CD4-positive, alpha-beta T cell treated with Interleukin-2 at 100 ng/mL for 4 hours (primary cell): ENCODE results near the gene WDR48.
A peak's percentile ranks its signal among the peaks of the same experiment; 100 is the strongest.

Experiments
- DNase-seq: peaks from one replicate; pipeline ENCODE4 v3.0.0-alpha.2; 2020; ENCODE audit warnings: low spot score

Gene WDR48

DNA sequence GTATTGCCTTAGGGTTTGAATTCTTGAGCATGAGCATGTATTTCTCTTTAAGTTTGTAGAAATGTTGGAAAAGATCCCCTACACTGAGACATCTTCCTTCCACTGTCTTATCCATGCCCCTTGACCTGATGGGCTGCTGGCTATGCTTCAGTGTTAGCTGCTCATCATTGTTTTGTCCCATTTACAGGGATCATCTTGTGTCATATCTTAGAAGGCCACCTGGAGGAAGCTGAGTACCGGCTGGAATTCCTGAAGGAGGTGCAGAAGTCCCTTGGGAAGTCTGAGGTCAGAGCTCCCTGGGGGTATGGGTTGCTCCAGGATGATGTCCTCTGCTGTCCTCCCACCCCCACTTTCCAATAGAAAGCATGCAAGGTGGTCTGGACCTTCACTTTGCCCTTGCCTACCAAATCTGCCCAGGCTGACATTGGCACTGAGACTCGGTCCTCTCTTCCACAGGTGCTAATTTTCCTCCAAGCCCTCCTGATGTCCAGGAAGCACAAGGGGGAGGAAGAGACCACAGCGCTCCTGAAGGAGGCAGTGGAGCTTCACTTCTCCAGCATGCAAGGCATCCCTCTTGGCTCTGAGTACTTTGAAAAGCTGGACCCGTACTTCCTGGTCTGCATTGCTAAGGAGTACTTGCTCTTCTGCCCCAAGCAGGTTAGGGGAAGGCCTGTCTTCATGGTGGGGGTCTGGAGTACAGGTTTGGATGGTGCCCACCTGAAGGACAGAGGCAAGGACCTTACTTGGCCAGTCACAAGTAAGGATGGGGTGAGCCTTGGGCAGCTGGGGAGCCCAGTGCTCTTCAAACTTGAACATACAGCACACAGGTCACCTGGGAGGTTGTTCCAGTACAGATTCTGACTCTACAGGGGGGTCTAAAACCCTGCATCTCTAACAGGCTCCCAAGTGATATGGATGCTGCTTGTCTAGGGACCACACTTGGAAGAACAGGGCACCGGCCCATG, 73.3 kb downstream of the WDR48 start:
- DNase-seq: no peak

DNA sequence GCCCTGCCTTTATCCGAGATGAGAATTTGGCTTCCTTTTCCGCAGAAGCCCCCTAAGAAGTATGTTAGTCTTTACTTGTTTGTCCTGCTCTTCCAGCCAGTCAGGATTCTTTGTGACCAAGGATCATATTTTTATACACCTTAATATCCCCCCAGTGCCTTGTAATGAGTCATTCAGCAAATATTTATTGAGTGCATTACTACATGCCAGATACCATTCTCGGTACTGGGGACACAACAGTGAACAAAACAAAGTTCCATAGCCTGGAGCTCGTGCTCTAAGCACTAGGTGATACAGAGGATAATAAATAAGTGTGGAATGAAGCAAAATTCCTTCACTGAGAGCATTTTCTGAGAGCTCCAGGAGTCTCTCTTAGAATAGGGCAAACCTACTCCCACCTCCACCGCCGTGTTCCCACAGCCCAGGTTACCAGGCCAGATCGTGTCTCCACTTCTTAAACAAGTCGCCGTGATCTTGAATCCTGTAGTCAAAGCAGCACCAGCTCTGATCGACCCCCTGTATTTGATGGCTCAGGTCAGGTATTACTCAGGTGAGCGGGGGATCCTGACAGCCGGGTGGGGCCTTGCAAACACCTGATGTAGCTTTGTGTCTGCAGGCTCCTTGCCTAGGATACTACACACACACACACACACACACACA, 74.2 kb downstream of the WDR48 start:
- no peak for DNase-seq

DNA sequence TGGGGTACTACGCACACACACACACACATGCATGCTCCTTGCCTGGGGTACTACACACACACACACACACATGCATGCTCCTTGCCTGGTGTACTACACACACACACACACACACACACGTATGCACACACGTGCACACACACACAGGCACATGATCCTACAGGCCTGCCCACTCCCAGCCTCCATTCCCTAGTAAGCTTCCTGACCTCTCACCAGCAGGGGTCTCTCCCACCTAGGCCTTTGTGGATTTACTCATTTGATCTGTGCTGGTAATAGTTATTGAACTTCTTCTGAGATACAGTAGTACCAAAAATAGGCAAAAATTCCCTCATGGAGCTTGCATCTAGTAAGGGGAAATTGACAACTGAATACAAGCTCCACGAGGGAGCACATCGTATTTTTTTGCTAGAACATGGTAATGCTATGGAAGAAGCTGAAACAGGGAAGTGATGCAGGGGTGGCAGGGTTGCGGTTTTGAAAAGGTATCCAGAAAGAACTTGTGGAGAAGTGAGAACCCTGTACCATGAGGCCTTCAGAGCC, 74.8 kb downstream of the WDR48 start:
- peak; percentile 52 for DNase-seq

DNA sequence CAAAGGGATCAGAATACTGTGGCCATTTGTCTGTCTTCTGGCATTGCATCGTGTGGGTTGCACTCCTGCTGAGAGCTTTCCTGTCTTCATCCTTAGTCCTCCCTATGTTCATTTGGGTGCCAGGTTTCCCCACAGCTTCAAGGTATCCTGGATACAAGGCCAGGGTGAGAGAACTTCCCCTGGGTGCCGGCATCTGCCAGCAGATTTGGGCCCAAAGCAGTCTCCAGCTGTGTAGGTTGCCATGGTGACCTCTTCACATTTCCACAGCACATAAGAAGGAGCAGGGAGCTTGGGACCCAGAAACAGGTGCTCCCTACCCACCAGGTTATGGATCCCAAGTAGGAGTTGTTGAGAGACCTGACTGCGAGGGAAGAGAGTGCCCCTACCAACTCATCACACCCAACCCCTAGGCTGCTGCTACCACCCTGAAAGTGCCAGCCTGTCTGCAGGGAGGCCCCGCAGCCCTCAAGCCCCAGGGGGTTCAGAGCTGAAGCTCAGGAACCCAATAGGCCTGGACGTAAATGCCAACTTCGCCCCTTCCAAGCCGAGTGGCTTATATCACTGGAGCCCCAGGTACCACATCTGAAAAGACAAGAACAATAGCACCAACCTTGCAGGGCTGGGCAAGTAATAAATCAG, 75.6 kb downstream of the WDR48 start:
- DNase-seq: no peak

DNA sequence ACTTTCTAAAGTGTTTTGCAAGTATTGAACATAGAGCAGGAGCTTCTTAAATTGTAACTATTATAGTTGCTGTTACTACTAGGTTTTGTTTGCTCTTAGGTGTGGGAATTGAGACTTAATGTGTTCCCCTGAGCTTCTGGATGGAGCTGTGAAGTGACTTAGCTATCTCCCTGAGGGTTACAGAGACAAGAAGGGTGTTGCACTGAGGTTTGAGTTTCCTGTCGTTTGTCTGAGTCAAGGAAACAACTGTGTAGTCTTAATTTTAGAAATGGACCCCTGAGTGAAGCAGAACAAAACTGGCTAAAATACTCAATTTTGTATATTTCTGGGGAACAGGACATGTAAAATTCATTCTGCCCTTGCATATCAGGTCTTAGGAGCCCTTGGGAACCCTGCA, 76.1 kb downstream of the WDR48 start:
- no peak for DNase-seq

DNA sequence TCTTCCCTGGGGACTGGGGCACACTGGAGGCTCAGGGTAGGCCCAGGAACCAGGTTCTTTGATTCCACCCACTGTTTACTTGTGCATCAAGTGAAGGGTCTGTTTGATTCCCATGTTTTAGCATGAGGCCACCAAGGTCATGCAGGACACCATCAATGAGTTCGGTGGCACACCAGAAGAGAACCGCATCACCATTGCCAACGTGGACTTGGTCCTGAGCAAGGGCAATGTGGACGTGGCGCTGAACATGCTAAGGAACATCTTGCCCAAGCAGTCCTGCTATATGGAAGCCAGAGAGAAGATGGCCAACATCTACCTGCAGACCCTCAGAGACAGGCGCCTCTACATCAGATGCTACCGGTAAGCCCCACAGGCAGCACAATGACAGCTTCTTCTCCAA, 77.1 kb downstream of the WDR48 start:
- DNase-seq: no peak

DNA sequence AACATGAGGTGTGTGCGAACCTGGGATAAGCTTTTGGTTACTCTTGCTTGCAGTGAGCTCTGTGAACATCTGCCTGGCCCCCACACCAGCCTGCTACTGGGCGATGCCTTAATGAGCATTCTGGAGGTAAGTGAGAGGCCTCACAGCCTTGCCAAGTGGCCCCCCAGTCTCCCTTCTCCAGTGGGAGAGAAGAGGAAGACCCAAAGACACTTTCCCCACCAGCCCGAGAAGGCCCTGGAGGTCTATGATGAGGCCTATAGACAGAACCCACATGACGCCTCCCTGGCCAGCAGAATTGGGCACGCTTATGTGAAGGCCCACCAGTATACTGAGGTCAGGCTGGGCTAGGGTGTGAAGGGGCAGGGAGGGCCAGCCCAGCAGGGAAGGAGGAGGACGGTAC, 78.2 kb downstream of the WDR48 start:
- no peak for DNase-seq

DNA sequence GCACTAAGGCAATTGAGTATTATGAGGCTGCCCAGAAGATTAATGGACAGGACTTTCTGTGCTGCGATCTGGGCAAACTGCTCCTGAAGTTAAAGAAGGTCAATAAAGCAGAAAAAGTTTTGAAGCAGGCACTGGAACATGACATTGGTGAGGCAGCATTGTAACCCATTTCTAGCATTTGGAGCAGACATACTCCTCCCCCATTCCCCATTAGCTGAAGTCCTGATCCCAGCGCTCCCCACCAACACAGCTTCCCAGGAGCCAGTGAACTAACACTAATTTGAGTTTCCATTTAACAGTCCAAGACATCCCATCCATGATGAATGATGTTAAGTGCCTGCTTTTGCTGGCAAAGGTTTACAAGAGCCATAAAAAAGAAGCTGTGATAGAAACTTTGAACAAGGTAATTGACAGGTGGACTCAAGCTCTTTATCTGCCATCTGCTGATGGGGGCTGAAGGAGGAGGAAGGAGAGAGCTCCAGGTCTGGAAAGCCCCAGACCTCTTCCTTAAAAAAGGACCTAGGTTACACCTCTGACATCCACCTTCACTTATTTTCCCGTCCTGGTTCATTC, 79.0 kb downstream of the WDR48 start:
- no peak for DNase-seq

DNA sequence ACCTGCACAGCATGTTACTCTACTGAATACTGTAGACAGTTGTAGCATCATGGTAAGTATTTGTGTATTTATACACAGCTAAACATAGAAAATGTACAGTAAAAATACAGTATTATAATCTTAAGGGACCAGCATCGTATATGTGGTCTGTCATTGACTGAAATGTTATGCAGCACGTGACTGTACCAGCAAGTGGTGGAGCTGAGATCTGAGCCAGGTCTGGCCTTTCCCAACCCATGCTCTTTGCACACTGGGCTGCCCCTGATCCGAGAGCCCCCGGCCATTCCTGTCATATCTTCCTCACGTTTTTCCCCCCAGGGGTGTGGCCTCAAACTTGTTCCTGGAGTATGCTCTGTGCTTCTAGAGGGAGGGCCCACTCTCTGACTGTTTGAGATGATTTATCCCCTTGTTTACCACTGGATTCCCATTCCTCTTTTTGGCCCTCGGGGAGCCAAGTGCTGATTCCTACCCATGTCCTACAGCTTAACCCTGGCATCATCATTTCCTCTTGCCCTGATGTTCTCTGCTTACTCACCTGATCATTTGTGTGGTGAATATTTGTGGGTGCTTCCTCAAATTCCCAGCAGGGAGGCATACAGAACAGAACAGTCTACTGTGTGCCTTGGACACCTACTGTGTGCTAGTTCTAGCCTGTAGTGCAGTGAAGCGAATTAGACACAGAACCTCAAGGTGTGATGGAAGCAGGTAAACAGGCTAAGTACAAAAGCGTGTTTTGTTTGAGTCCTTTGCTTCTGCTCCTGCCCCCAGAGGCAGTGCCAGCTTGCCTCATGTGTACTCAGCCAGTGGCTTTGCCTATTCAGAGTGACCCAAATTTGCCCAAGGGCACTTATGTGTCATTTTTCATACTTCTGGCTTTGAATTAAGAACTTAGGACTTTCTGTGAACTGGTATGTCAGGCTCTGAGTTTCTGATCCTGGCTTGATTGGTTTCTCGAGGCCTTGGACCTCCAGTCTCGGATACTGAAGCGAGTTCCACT, 80.6 kb downstream of the WDR48 start:
- no peak for DNase-seq

DNA sequence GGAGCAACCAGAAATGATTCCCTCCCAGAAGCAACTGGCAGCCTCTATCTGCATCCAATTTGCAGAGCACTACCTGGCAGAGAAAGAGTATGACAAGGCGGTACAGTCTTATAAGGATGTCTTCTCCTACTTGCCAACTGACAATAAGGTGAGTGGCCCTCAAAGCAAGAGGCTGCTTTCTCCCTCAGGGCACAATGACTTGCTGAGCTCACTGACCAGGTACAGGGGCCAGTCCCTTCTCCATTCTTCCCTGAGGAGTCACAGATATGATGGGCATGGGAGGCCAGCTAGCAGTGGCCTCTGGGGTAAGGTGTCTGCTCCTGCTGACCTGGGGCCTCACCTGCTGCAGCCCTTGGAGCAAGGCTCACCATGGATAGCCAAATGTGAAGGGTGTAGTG, 81.3 kb downstream of the WDR48 start:
- DNase-seq: no peak

DNA sequence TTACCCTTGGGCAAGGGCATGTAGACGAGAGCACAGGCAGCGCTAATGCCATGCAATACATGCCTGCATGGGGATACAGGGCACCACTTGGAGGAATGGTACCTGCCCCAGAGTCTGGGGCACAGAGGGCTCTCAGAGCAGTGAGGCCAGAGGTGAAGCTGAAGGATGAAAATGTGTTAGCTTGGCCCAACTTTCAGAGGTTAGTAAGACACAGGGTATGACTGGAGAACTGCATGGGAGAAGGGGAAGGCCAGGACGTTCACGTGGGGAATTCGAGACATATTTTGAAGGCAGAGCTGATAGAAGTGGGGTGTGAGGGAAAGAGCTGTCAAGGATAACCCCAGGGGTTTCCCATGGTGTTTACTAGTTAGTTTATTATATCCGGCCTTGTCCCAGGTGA, 82.0 kb downstream of the WDR48 start:
- DNase-seq: no peak

DNA sequence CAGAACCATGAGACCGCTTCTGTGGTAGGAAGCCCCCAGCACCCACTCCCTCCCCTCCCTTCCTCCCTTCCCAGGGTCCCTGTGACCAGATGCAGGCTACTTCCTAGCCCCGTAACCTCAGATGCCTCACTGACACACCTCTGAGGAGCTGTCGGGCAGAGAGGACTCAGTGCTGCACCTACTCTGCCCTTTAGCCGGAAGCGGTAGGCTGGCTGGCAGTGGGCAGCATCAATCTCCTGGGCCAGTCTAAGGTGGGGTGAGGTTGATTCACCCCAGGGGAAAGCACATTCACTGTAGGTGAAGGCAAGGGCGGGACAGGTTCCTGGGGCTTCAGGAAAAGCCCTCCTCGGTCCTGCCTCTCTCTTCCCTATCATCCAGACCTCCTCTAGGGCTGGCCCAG, 82.5 kb downstream of the WDR48 start:
- no peak for DNase-seq

DNA sequence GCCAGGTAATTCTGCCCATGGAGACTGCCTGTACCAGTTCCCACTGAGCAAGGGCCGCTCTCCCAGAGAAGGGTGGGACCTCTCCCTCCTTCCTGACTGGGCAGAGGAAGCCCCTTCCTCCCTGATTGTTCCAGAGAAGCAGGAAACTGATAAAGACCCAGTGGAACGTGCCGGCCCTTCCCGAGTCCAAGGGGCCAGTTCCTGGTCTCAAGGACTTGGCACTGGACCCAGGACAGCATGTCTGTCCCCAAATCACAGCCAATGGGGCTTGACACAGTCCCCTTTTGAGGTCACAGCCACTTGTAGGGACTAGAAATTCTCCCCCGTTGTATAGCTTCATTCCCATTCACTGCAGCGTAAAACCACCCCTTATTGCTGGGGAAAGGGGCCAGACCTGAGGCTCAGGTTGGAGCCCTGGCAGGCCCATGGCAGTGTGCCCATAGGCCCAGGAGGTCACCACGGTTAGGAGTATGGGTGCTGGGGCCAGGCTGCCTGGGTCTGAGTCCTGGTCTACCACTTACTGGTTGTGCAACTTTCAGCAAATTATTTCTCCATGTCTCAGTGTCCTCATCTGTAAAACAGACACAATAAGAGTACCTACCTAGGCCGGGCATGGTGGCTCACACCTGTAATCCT, 83.5 kb downstream of the WDR48 start:
- no peak for DNase-seq

DNA sequence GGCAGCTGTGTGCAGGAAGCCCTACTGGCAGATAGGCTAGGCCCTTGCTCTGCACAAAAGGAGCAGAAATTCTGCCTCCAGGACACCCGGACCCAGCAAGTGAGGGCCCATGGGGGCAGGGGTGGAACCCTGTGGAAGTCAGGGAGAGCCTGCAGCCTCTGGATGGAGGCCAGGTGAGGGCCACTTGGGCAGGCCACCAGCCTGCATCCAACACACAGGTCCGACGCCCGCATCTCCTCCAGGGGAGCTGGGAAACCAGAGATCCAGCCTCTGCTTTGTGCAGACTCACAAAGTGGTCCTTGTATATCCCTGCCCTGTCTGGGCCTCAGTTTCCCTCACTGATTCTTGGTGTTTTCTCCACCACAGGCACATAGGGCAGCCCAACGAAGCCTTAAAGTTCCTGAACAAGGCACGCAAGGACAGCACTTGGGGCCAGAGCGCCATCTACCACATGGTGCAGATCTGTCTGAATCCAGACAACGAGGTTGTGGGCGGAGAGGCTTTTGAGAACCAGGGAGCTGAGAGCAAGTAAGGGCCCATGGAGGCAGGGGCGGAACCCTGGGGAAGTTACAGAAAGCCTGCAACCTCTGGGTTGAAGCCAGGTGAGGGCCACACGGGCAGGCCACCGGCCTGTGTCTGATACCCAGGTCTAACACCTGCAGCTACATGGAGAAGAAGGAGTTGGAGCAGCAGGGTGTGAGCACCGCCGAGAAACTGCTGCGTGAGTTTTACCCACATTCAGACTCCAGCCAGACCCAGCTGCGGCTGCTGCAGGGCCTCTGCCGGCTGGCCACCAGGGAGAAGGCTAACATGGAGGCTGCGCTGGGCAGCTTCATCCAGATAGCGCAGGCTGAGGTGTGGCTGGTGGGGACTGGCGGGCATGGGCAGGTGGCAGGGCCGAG, 85.0 kb downstream of the WDR48 start:
- no peak for DNase-seq

DNA sequence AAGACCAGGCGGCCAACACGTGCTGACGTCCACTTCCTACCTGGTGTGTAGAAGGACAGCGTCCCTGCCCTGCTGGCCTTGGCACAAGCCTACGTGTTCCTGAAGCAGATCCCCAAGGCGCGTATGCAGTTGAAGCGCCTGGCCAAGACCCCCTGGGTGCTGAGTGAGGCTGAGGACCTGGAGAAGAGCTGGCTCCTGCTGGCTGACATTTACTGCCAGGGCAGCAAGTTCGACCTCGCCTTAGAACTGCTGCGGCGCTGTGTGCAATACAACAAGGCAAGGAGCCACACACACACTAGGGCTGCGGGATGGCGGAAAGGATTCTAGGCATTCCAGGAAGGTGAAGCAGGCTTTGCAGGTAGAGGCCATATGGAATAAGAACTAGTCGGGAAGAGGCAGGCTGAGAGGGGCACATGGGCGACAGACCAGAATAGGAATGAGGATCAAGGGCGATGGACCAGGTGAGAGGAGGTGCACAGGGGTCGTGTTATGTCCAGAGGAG, 85.7 kb downstream of the WDR48 start:
- no peak for DNase-seq

DNA sequence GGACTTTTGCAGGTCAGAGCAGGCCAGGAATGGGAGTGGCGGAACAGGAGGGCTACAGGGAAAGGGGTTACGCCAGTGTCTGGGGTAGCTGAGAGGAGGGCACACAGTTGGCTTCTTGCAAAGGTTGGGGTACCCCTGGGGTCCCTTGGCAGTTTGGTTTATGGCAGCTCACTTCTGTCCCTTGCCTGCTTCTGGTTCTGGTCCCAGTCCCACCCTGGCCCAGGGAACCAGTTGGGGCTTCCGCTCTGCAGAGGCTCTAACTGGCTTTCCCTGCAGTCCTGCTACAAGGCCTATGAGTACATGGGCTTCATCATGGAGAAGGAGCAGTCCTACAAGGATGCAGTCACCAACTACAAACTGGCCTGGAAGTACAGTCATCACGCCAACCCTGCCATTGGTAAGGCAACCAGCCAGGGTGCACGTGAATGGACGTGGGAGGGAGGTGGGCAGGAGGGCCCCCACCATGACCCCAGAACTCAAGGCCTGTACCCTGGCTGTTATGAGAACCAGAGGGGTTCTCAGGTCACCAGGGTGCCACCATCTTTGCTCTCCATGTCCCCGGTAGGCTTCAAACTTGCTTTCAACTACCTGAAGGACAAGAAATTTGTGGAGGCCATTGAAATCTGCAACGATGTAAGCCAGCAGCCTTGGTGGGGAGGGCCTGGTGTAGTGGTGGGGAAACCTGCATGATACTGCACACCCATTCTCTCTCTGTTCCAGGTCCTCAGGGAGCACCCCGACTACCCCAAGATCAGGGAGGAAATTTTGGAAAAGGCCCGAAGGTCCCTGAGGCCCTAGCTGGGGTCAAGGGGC, 86.4 kb downstream of the WDR48 start:
- no peak for DNase-seq

DNA sequence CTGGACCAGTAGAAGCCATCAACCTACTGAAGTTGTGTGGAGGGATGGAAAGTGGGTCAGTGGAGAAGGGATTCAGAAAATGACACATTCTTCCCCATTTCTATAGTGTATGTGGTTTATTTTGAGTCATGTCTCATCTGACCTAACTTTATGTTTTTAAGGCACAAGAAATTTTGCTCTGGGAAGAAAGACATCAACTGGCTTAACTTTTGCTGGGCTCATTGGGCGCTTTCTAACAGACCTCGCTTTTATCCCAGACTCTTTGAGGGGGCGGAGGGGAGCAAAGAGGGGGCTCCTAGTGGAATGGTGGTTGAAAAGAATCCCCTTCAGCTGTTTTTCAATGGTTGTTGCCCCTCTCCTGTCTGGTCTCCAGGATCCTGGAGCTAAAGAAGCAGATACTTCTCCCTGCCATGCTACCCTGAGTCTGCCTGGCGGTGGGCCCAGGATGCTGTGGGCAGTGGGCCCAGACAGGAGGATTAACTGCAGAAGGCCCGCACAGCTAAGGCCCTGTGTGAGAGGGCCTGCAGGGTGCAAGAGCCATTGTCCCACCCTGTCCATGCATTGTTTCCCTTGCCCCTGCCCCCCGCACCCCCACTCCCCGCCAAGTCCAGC, 87.1 kb downstream of the WDR48 start:
- no peak for DNase-seq

DNA sequence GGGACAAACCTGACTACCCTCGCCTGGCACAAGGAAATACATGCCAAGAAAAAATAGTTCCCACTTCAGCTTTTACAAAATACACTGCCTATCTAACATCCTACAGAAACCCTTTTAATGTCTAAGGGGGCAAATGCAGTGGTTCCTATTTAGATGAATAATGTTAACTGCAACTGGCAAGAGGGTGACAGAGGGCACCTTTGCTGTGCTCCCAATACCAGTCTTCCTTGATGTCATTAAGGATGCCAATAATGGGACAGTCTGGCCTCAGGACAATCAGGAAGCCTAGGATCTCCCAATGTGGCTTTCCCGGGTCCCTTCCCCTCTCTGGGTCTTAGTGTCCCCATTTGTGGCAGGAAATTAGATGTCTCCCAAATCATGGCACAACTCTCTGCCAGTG, 87.6 kb downstream of the WDR48 start:
- DNase-seq: no peak
